CD4-positive, CD25-positive, alpha-beta regulatory T cell (primary cell): ENCODE data around the gene SEPTIN11. TPM values are rescaled to one million over a fixed set of nuclear protein-coding genes. Genes with fewer than 3 reads are reported as not detected.

Source experiments
- ATAC-seq, 2 donors: fragments of 150-1000 bp; cut with Tn5 transposase; one replicate each; pipeline ENCODE4 v1.10.0; 2021; ENCODE audit warnings: low read depth in 2 of 2, moderate number of reproducible peaks in 2 of 2, moderate library complexity in 1 of 2
- DNase-seq, 3 donors: peaks; one replicate each; pipeline versions ENCODE4 v3.0.0 to v3.0.0-alpha.2; 2012 to 2022; ENCODE audit warnings: mixed read lengths in 1 of 3
- H3K27ac ChIP-seq: one replicate; pipeline ENCODE4 v1.7.0; 2013; ENCODE audit warnings: mild to moderate bottlenecking, low read length; ENCODE audit not compliant: insufficient read depth, poor library complexity, severe bottlenecking
- H3K27me3 ChIP-seq: one replicate; pipeline ENCODE4 v1.7.0; 2013; ENCODE audit warnings: low read length; ENCODE audit not compliant: control insufficient read depth, insufficient read depth
- H3K36me3 ChIP-seq: one replicate; pipeline ENCODE4 v1.7.0; 2013; ENCODE audit warnings: mild to moderate bottlenecking, low read length, moderate library complexity; ENCODE audit not compliant: control insufficient read depth, insufficient read depth
- H3K4me1 ChIP-seq: 2 replicates; pipeline ENCODE4 v1.7.0; 2013; ENCODE audit warnings: mild to moderate bottlenecking, low read length; ENCODE audit not compliant: insufficient read depth, control insufficient read depth, poor library complexity, severe bottlenecking
- H3K4me3 ChIP-seq: one replicate; pipeline ENCODE4 v1.7.0; 2013; ENCODE audit warnings: low read depth, mild to moderate bottlenecking, low read length, moderate library complexity
- H3K9me3 ChIP-seq, 2 experiments: 1 replicate in 1 of 2; 2 replicates in 1 of 2; pipeline ENCODE4 v1.7.0; 2013; ENCODE audit warnings: low read length in 2 of 2, mild to moderate bottlenecking in 1 of 2, moderate library complexity in 1 of 2; ENCODE audit not compliant: control insufficient read depth in 2 of 2
- H3K27ac Mint-ChIP-seq, 3 donors: one replicate each; pipeline ENCODE4 v1.8.0; 2020 to 2022; ENCODE audit warnings: mild to moderate bottlenecking in 3 of 3, mixed read lengths in 3 of 3, moderate library complexity in 2 of 3
- H3K27me3 Mint-ChIP-seq: one replicate; pipeline ENCODE4 v1.8.0; 2022; ENCODE audit warnings: mild to moderate bottlenecking, mixed read lengths
- H3K36me3 Mint-ChIP-seq: one replicate; pipeline ENCODE4 v1.8.0; 2020; ENCODE audit warnings: mixed read lengths
- H3K4me1 Mint-ChIP-seq, 4 donors: one replicate each; pipeline ENCODE4 v1.8.0; 2020 to 2022; ENCODE audit warnings: mixed read lengths in 4 of 4, mild to moderate bottlenecking in 1 of 4
- H3K4me3 Mint-ChIP-seq, 4 donors: one replicate each; pipeline ENCODE4 v1.8.0; 2020 to 2022; ENCODE audit warnings: mild to moderate bottlenecking in 4 of 4, mixed read lengths in 4 of 4, moderate library complexity in 3 of 4
- H3K9me3 Mint-ChIP-seq, 7 donors: one replicate each; pipeline ENCODE4 v1.8.0; 2020 to 2022; ENCODE audit warnings: mixed read lengths in 7 of 7, mild to moderate bottlenecking in 3 of 7, moderate library complexity in 2 of 7
- polyA plus RNA-seq, 4 donors: library from polyadenylated mRNA; unstranded; fragments of 300-500 nt; fragmentation: Illumina TruSeq; gene quantifications; one replicate each; pipeline ENCODE4 v1.2.3, GENCODE V29; 2021
- total RNA-seq: library from RNA; stranded (reverse); gene quantifications from one replicate; pipeline ENCODE4 v1.2.3, GENCODE V29; 2022

SEPTIN11 gene
- total and polyA plus RNA-seq, 5 donors from 2014 or later, result 17.1 to 29.7 (median 22.8) TPM

DNA sequence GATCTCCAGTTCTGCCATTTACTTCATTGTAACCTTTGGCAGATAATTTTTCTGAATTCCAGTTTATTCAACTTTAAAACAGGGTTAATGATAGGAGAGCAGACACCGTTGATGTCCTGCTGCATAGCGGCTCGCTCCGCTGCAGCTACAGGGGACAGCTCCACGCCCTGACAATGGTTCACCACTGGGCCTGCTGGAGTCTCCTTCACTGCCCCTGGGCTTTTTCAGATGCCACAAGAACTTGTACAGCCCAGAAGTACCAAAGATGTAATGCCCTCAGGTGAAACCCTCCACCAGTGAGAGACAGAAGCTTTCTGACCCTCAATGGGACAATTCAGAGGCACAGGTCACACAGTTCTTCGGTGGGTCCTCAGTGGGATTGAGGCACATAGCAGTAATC is 22.7 kb upstream of the SEPTIN11 start:
- no peak overlapping the region for H3K27ac Mint-ChIP-seq
- H3K4me1 Mint-ChIP-seq, result no peaks in the 10 kb centered on the region
- peaks cover 0 to 2% (median 0%) of the 10 kb centered on the region in 7 donors for H3K9me3 Mint-ChIP-seq
- ATAC-seq, result no peak
- no peak for DNase-seq
- no peak overlapping the region for H3K27ac ChIP-seq
- H3K36me3 ChIP-seq, result no peaks in the 10 kb centered on the region
- no peaks in the 10 kb centered on the region for H3K36me3 Mint-ChIP-seq
- H3K27me3 Mint-ChIP-seq, result peaks cover 15% of the 10 kb centered on the region
- H3K4me3 Mint-ChIP-seq, result no peak overlapping the region
- no peaks in the 10 kb centered on the region for H3K9me3 ChIP-seq
- H3K4me1 ChIP-seq, result no peaks in the 10 kb centered on the region
- H3K4me3 ChIP-seq, result no peak overlapping the region
- no peaks in the 10 kb centered on the region for H3K27me3 ChIP-seq

DNA sequence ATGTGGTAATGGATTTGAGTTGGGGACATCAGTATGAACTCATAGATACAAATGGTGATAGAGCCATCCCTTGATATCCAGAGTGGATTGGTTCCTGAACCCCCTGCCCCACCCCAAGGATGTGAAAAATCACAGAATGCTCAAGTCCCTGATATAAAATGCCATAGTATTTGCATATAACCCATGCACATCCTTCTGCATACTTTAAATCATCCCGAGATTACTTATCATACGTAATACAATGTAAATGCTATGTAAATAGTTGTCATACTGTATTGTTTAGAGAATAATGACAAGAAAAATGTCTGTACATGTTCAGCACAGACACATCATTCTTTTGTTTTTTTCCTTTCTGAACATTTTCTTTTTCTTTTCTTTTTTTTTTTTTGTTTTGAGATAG is 18.9 kb upstream of the SEPTIN11 start:
- ATAC-seq, result no peak
- H3K4me1 ChIP-seq, result no peaks in the 10 kb centered on the region
- no peak overlapping the region for H3K27ac Mint-ChIP-seq
- peaks cover 0 to 2% (median 0%) of the 10 kb centered on the region in 7 donors for H3K9me3 Mint-ChIP-seq
- no peak overlapping the region for H3K27ac ChIP-seq
- H3K36me3 Mint-ChIP-seq, result no peaks in the 10 kb centered on the region
- DNase-seq, result no peak
- no peaks in the 10 kb centered on the region for H3K4me1 Mint-ChIP-seq
- H3K9me3 ChIP-seq, result no peaks in the 10 kb centered on the region
- no peaks in the 10 kb centered on the region for H3K36me3 ChIP-seq
- H3K27me3 ChIP-seq, result peaks cover 4% of the 10 kb centered on the region
- no peak overlapping the region for H3K4me3 ChIP-seq
- peaks cover 6% of the 10 kb centered on the region for H3K27me3 Mint-ChIP-seq
- H3K4me3 Mint-ChIP-seq, result no peak overlapping the region

DNA sequence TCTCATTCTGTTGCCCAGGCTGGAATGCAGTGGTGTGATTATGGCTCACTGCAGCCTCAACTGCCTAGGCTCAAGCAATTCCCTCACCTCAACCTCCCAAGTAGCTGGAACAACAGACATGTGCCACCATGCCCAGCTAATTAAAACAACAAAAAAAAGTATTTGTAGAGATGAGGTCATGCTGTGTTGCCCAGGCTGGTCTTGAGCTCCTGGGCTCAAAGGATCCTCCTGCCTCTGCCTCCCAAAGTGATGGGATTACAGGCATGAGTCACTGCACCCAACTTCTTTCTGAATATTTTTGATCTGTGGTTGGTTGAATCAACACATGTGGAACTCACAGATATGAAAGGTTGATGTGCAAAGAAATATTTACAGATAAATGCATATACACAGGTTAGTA is 18.5 kb upstream of the SEPTIN11 start:
- no peak overlapping the region for H3K27ac Mint-ChIP-seq
- no peaks in the 10 kb centered on the region for H3K9me3 ChIP-seq
- no peak for DNase-seq
- no peak overlapping the region for H3K27ac ChIP-seq
- no peaks in the 10 kb centered on the region for H3K4me1 ChIP-seq
- H3K4me3 Mint-ChIP-seq, result no peak overlapping the region
- H3K27me3 ChIP-seq, result peaks cover 4% of the 10 kb centered on the region
- no peaks in the 10 kb centered on the region for H3K4me1 Mint-ChIP-seq
- H3K36me3 Mint-ChIP-seq, result no peaks in the 10 kb centered on the region
- peaks cover 0 to 2% (median 0%) of the 10 kb centered on the region in 7 donors for H3K9me3 Mint-ChIP-seq
- peaks cover 6% of the 10 kb centered on the region for H3K27me3 Mint-ChIP-seq
- no peak overlapping the region for H3K4me3 ChIP-seq
- no peak for ATAC-seq
- no peaks in the 10 kb centered on the region for H3K36me3 ChIP-seq

DNA sequence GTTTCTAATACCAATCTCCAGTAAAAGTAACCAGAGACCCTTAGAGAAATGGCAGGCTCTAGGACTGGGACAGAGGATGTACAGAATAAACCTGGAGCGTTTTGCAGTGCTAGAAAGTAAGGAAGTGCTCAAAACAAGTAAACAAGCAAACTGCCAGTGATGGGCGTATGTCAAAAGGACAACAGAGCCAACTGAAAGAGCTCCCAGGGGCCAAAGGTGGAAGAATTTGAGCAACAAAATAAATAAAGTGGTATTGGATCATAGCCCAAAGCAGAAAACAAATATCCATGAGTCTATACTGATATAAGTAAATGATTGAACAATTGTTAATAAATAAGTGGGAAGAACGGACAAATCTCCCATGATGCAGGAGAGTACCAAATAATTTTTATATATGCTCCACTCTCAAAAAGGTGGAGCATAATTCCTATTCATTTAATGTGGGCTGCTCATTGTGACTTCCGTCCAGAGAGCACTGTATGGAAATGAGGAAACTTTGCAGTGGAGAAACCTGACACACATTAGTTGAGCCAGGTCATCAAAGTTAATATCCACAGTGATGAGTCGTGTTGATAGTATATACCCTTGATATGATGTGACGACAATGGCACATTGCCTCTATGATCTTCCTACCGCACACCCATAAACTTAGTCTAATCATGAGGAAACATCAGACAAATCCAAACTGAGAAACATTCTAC is 17.8 kb upstream of the SEPTIN11 start:
- no peaks in the 10 kb centered on the region for H3K9me3 ChIP-seq
- Mint-ChIP-seq H3K9me3 (peaks cover 0 to 2% (median 0%) of the 10 kb centered on the region in 7 donors), H3K36me3 (no peaks in the 10 kb centered on the region), H3K27me3 (peaks cover 7% of the 10 kb centered on the region), H3K4me3 (no peak overlapping the region), H3K4me1 (peaks cover 0 to under 1% (median under 1%) of the 10 kb centered on the region in 4 donors), H3K27ac (no peak overlapping the region)
- ATAC-seq, result no peak
- H3K4me3 ChIP-seq, result no peak overlapping the region
- H3K4me1 ChIP-seq, result no peaks in the 10 kb centered on the region
- H3K27me3 ChIP-seq, result peaks cover 4% of the 10 kb centered on the region
- no peak for DNase-seq
- H3K36me3 ChIP-seq, result no peaks in the 10 kb centered on the region
- no peak overlapping the region for H3K27ac ChIP-seq

DNA sequence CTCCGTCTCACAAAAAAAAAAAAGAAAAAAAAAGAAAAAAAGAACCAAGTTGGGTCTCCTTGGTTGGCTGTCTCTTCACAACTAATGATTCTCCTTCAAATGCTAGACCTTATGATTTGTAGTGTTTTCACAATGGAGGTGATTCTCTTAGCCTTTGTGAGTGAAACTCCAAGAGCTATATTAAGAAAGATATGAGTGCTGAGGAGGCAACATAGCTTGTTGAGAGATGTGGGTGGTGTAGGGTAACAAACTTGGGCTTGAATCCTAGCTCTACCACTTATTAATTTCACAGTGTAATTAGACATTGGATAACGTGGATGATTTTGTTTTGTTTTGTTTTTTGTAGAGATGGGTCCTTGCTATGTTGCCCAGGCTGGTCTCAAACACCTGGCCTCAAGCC is 10.4 kb upstream of the SEPTIN11 start:
- no peaks in the 10 kb centered on the region for H3K4me1 ChIP-seq
- no peak overlapping the region for H3K4me3 Mint-ChIP-seq
- H3K4me3 ChIP-seq, result no peak overlapping the region
- H3K27ac Mint-ChIP-seq, result no peak overlapping the region
- H3K27me3 ChIP-seq, result peaks cover 2% of the 10 kb centered on the region
- no peaks in the 10 kb centered on the region for H3K36me3 ChIP-seq
- peaks cover 0 to 5% (median 2%) of the 10 kb centered on the region in 4 donors for H3K4me1 Mint-ChIP-seq
- H3K9me3 ChIP-seq, result no peaks in the 10 kb centered on the region
- DNase-seq, result no peak
- no peak overlapping the region for H3K27ac ChIP-seq
- peaks cover 0 to 5% (median 0%) of the 10 kb centered on the region in 7 donors for H3K9me3 Mint-ChIP-seq
- peaks cover 4% of the 10 kb centered on the region for H3K27me3 Mint-ChIP-seq
- H3K36me3 Mint-ChIP-seq, result no peaks in the 10 kb centered on the region
- ATAC-seq, result no peak

DNA sequence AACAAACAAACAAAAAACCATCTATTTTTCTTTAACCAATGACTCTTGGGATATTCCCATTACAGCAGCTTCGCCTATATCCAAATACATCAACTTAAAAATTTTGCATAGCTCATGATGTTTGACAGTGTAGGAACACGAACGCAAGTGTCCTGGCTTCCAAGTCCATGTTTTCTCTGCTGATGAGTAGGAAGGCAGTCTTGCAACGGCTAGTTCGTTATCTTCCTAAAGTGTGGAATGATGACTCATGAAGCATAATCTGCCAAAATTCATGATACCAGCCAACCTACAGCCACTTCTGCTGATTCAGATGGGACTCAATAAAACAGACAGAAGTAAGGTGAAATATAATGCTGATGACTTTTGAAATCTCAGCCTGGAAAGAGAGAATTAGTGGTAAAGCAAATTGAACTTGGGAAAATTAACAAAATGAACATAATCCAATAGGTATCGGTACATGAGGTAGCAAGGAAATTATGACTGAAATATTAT is 6.4 kb upstream of the SEPTIN11 start:
- peaks cover 0 to 5% (median 0%) of the 10 kb centered on the region in 7 donors for H3K9me3 Mint-ChIP-seq

DNA sequence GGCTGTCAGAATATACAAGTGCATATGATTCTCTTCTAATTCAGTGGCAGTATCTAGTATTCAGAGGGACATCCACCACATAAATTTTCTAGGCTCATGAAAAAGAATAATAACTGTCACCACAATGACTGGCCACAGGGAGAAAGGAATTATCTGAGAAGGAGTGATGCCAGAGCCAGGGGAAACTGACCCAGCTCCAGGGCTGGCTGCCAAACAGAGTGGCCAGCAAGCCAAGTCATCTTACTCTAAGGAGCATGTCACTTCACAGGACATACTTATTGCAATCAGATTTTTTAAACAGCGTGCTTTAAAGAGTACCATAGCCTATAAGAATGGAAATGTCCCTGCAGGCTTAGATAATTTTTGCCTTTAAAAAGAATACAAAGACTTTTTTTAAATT is 5.8 kb upstream of the SEPTIN11 start:
- Histone ChIP-seq H3K4me1 (peaks cover 3% of the 10 kb centered on the region), H3K4me3 (no peak overlapping the region), H3K27me3 (no peaks in the 10 kb centered on the region), H3K36me3 (no peaks in the 10 kb centered on the region), H3K27ac (no peak overlapping the region), H3K9me3 (no peaks in the 10 kb centered on the region)
- Mint-ChIP-seq H3K4me3 (no peak overlapping the region), H3K36me3 (no peaks in the 10 kb centered on the region), H3K27me3 (peaks cover 1% of the 10 kb centered on the region), H3K4me1 (peaks cover 0 to 9% (median 4%) of the 10 kb centered on the region in 4 donors), H3K9me3 (peaks cover 0 to 5% (median 0%) of the 10 kb centered on the region in 7 donors), H3K27ac (no peak overlapping the region)
- no peak for ATAC-seq
- no peak for DNase-seq

More for the DNA sequence above, 6.4 kb upstream of the SEPTIN11 start:
- no peaks in the 10 kb centered on the region for H3K9me3 ChIP-seq
- Mint-ChIP-seq H3K36me3 (no peaks in the 10 kb centered on the region), H3K4me1 (peaks cover 0 to 6% (median 2%) of the 10 kb centered on the region in 4 donors), H3K4me3 (no peak overlapping the region), H3K27me3 (no peaks in the 10 kb centered on the region), H3K27ac (no peak overlapping the region)
- no peak overlapping the region for H3K27ac ChIP-seq
- no peak for ATAC-seq
- no peak for DNase-seq
- H3K4me1 ChIP-seq, result no peaks in the 10 kb centered on the region
- H3K4me3 ChIP-seq, result no peak overlapping the region
- H3K27me3 ChIP-seq, result no peaks in the 10 kb centered on the region
- no peaks in the 10 kb centered on the region for H3K36me3 ChIP-seq

DNA sequence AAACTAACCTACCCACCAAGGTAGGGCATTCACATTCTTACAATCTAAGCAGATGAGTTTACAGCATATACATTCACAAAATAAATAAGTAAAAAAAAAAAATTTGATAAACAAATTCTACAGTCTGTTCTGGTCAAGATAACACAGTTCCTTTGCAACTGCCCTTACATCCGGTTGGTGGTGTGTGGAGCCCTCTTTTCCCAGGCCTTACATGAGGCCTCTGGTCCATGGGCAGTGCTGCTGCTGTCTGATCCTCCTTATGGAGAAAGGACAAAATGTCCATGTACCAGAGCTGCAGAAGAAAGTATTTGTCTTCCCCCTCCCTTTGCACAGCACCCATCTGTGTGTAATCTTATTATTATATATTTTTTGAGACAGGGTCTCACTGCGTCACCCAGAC is 2.2 kb upstream of the SEPTIN11 start:
- DNase-seq (no peak), ATAC-seq (no peak)
- Mint-ChIP-seq H3K4me3 (peak overlapping the region in 3 of 4 donors; percentile 66 to 99 (median 81)), H3K9me3 (peaks cover 0 to 1% (median 0%) of the 10 kb centered on the region in 7 donors), H3K4me1 (peaks cover 8 to 30% (median 13%) of the 10 kb centered on the region in 4 donors), H3K36me3 (no peaks in the 10 kb centered on the region), H3K27me3 (peaks cover 9% of the 10 kb centered on the region), H3K27ac (no peak overlapping the region)
- H3K27me3 ChIP-seq, result no peaks in the 10 kb centered on the region
- H3K9me3 ChIP-seq, result no peaks in the 10 kb centered on the region
- H3K4me3 ChIP-seq, result no peak overlapping the region
- H3K36me3 ChIP-seq, result no peaks in the 10 kb centered on the region
- H3K27ac ChIP-seq, result no peak overlapping the region
- peaks cover 24% of the 10 kb centered on the region for H3K4me1 ChIP-seq
